NCI-H2196 (cell line): ENCODE measurements around the gene KCNS1.

Source experiments
- DNase-seq: peaks from one replicate; lab custom pipeline; 2025; ENCODE audit not compliant: unreplicated experiment; lab: John Stamatoyannopoulos, UW

Gene KCNS1

GRCh38 chr20:45110301-45110700 is 9.4 kb upstream of the KCNS1 start:
- no peak for DNase-seq

GRCh38 chr20:45109634-45110033 is 8.7 kb upstream of the KCNS1 start:
- DNase-seq = no peak

- no peak for DNase-seq
These were observed 4.4 kb upstream of the KCNS1 start for GRCh38 chr20:45105317-45105716.

- DNase-seq = no peak
These were observed 3.9 kb upstream of the KCNS1 start for GRCh38 chr20:45104786-45105185.

- no peak for DNase-seq
These were observed 2.1 kb upstream of the KCNS1 start for GRCh38 chr20:45103072-45103471.

- no peak for DNase-seq
These were observed 465 bp upstream of the KCNS1 start for GRCh38 chr20:45101333-45101850.

GRCh38 chr20:45098103-45098773 is 2.7 kb downstream of the KCNS1 start:
- DNase-seq = no peak

GRCh38 chr20:45097485-45098102 is 3.3 kb downstream of the KCNS1 start:
- DNase-seq = no peak

- DNase-seq = no peak
These were observed 4.1 kb downstream of the KCNS1 start for GRCh38 chr20:45096781-45097180.

GRCh38 chr20:45095805-45096238 is 5.1 kb downstream of the KCNS1 start:
- peak; percentile 25 for DNase-seq

- no peak for DNase-seq
These were observed 5.9 kb downstream of the KCNS1 start for GRCh38 chr20:45094864-45095574.

- DNase-seq = no peak
These were observed 6.7 kb downstream of the KCNS1 start for GRCh38 chr20:45094201-45094600.

GRCh38 chr20:45092898-45093297 is 8.0 kb downstream of the KCNS1 start:
- DNase-seq = no peak

GRCh38 chr20:45091366-45091765 is 9.6 kb downstream of the KCNS1 start:
- DNase-seq = no peak

GRCh38 chr20:45090481-45090880 is 10.4 kb downstream of the KCNS1 start:
- no peak for DNase-seq

GRCh38 chr20:45088247-45088646 is 12.7 kb downstream of the KCNS1 start:
- no peak for DNase-seq

- DNase-seq = no peak
These were observed 13.1 kb downstream of the KCNS1 start for GRCh38 chr20:45087814-45088213.

GRCh38 chr20:45087097-45087790 is 13.7 kb downstream of the KCNS1 start:
- no peak for DNase-seq

GRCh38 chr20:45085867-45086266 is 15.1 kb downstream of the KCNS1 start:
- DNase-seq = no peak

- no peak for DNase-seq
These were observed 15.6 kb downstream of the KCNS1 start for GRCh38 chr20:45085289-45085688.

GRCh38 chr20:45083127-45083526 is 17.8 kb downstream of the KCNS1 start:
- no peak for DNase-seq
